HG02938 (cell line): ENCODE data around the gene TNFRSF21.
"Not testable (repeated sequence)": the region's sequence is repeated elsewhere in the genome, so short reads cannot be mapped to it uniquely, and the experiment has no call there.

ENCODE experiments used
- ATAC-seq: cut with Tn5 transposase; IDR thresholded peaks from one replicate; pipeline ENCODE4 v1.9.1; 2021; ENCODE audit warnings: mild to moderate bottlenecking, moderate library complexity; ENCODE audit not compliant: unreplicated experiment

TNFRSF21 gene

DNA sequence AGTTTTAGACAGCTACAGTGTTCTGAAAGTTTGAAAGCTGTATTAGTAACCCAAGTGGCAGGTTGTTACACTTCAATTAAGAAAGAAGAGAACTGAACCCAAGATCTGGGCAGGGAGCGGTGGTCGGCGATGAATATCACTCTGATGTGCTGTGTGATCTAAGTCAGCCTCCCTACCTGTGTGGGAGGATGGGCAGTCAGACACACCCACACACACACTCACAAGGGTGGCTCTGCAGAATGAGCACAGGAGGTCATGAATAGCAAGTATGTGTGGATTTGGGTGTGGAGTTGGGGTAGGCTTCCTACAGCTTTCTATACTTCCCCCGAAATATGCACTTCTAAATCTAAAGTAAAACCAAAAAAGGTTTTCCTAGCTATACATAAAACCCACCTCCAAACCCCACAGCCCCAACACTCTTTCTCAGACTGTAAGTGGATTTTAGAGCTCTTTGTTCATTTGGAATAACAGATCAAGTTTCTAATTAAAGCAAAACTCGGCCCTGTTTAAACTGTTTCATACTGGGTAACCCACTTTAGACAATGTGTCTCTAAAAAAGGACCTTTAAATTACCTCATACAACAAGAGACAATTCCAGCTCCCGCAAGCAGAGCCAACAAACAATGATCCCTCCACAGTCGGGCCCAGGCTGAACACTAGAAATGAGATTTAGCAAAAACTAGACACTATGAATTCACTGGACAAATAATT, 19.4 kb downstream of the TNFRSF21 start:
- ATAC-seq: no peak

DNA sequence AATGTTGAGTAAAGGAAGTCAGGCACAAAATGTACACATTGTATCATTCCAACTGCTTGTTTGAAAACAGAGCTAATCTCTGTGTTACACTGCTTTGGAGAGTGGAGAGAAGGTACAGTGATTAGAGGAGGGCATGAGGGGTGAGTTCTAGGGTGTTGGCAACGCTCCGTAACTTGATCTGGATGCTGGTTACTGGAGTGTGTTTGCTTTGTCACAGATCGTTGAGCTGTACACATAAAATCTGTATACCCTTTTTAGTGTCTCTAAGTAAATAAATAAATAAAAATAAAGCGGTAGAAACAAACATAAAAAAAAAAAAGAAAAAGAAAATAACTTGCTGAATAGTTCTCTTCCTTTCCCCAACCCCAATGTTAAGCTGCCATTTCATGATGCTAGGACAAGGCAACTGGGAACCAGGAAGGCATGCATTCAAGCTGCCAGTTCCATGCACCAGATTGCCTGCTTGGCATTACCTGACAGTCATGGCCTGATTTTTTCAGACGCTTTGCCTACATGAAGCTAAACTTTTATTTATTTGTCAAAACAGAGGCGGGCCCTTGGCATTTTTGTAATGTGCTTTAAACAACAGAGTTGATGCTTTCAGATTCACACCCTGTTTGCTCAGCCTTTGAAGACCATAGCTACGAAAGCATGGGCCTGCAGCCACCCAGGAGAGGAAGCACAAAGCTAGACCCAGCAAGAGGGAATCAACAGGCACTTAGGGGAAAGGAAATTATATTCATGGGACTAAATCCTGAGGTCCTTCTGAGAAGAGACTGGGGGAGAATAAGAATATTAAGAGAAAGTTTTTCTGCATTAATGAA, 21.2 kb downstream of the TNFRSF21 start:
- no peak for ATAC-seq

DNA sequence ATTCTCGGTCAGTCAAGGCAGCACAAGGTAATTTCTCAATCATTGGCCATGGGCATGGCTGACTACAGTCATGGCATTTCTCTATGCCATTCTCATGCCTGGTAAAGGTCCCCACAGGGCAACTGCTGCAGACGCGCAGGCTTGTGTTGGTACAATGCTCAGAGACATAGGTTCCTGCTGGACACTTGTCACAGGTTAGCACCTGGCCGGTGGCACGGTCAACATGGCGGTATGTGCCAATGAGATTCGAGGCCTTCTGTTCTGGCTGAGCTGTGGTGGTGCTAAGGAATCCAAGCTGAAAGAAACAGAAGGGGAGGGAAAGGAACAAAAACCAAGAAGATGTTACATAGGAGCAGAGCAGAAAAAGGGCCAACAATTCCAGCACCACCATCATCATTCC, 23.4 kb downstream of the TNFRSF21 start:
- no peak for ATAC-seq

GRCh38 chr6:47283993-47284392, 25.7 kb downstream of the TNFRSF21 start:
- ATAC-seq: no peak

DNA sequence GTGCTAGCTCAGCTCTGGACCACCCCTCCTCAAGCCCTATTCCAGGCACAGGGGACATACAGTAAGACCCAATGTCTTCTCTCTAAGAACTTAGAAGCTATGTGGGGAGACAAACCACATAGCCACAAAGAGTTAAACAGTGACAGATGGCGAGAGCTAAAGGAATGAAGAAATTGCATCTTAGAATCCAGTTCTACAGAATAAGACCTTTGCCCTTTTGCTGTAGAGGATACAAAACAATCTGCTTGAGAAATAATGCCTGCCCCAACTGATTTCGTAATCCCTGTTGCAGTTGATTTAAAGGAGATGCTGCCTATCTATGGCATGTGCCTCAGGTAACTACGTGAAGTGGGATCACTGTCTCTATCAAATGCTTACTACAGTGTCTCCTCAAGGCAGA, 31.2 kb downstream of the TNFRSF21 start:
- no peak for ATAC-seq

DNA sequence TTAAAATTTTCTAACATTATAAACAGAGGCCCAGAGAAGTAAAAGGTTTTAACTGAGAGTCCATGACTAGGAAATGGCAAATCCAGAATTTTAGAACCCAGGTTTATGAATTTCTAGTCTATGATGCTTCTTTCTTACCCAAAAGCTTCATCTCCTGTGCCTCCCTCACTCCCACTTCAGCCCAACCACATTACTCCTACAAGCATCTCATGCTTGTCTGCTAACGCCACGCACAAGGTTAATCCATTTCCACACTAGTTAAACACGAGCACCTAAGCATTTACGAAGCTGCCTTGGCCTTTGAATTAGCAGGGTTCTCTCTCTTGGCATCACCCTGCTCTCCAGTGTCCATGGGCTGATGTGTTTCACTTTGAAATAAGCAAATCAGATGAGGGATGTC, 32.0 kb downstream of the TNFRSF21 start:
- ATAC-seq: no peak

- ATAC-seq: no peak
Measured at GRCh38 chr6:47276377-47276776, 33.3 kb downstream of the TNFRSF21 start.

- ATAC-seq: no peak
Measured at GRCh38 chr6:47275640-47276039, 34.1 kb downstream of the TNFRSF21 start.

GRCh38 chr6:47275132-47275531, 34.6 kb downstream of the TNFRSF21 start:
- ATAC-seq: not testable (repeated sequence)

DNA sequence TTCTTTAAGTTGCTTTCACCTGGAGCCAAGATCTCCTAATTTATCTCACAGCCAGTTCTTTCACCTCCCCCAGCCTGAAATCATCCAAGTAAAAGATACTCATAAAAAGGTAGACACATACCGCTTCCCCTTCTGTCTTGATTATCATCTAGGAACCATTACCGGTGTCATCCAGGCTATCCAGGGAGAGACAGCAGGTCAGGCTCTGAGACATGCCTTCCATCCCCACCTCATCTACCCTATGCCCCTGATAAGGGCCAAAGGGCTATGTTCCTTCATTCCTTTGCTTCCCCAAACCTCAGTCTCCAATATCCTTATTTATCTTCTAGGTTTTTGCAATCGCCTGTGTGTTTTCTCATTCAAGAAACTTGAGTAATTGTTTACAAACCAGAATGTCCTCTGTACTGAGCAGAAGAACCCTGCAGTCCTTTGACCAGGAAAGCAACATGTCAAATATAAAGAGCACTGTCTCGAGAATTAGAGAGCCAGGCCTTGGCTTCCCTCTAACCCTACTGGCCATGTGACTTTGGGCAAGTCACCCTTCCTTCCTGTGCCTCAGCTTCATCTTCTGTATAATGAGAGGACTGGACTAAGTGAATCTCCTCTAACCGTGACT, 41.0 kb downstream of the TNFRSF21 start:
- ATAC-seq: no peak

DNA sequence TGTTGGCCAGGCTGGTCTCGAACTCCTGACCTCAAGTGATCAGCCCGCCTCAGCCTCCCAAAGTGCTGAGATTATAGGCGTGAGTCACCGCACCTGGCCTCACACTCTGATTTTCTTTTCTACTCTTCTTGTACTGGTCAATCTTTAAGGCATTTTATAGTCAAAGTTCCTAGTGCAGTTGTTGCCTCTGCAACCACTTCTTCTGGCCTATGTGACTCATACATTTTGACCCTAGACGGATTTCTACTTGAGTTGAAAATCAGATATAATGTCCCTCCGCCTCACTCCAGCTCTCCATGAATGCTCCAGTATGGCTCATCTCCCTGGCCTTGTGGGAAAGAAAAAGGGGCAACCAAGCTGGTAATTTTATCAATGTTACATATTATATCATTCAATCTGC, 42.4 kb downstream of the TNFRSF21 start:
- ATAC-seq: no peak

- ATAC-seq: no peak
Measured at GRCh38 chr6:47265971-47266370, 43.7 kb downstream of the TNFRSF21 start.

- ATAC-seq: no peak
Measured at GRCh38 chr6:47264775-47265184, 44.9 kb downstream of the TNFRSF21 start.

- ATAC-seq: no peak
Measured at GRCh38 chr6:47263268-47263667, 46.4 kb downstream of the TNFRSF21 start.

DNA sequence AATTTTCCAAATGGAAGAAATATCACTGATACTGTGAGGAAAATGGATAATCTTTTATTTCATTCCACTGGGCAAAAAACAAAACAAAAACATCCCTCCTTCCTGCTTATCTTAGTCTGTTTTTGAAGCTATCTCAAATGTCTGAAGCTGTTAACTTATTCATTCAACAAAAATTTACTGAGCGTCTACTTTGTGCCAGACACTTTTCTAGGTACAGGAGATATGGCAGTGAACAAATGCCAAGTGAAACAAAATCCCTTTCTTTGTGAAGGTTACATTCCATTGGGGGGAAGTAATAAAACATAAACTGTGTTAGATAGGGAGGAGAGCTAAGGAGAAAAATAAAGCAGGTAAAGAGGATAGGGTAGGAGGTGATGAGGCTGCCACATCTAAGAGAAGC, 47.5 kb downstream of the TNFRSF21 start:
- ATAC-seq: no peak

DNA sequence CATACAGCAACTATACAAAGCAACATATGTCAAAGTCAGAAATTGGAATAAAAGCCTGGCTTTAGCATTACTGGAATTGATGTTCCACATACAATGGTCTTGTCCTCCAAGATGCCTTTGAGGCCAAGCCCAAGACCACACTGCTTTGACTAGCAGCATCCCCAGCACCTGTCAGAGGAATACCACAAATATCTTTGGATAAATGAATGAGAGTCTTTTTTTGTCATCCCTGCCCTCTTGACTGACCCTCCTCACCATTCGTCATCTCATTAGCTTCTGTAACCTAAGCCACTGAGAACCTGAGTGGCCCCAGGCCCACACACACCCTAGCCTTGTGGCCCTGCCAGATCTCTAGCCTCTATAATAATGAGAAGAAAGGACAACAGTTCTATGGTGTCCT, 48.5 kb downstream of the TNFRSF21 start:
- ATAC-seq: no peak

DNA sequence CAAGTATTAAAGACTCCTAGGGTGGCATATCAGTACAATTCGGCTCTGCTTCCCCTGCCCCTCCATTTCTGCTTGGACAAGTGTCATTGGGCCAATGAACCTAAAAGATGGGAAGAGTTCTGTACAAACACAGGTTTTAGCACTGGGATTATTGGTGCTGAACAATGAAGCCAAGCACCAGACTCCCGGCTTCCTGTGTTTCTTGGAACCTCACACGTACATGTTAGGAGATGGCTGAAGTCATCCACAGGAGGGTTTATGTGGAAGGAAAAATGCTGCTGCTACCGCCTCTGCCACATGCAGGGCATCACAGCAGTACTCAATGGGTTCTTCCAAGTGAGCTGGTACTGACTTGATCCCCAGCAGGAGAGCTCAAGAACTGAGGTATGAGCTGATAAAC, 49.7 kb downstream of the TNFRSF21 start:
- no peak for ATAC-seq

DNA sequence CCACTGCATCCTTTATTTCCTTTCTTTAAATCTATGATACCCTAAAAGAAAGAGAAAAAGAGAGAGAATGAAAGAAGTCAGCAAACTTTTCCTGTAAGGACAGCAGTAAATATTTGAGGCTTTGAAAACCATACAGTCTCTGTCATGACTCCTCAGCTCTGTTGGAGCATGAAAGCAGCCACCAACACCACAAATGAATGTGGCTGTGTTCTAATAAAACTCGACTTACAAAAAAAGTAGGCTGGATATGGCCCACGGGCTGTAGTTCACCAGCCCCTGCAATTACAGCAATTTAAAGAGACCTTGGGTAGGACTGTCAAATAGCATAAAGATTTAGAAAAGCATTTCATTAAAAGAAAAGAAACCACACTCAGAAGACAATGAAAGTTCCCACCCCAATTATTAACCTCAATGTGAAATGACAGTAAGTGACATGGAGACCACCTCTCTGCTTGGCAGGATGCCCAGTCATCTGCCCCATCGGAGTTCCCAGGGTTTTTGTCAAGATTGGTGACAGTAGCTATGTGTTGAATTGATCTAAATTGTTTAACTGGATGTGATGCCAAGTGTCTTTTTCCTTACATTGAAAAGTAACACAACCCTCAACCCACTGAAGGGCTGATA, 50.9 kb downstream of the TNFRSF21 start:
- ATAC-seq: no peak

- no peak for ATAC-seq
Measured at GRCh38 chr6:47256981-47257730, 52.5 kb downstream of the TNFRSF21 start.

DNA sequence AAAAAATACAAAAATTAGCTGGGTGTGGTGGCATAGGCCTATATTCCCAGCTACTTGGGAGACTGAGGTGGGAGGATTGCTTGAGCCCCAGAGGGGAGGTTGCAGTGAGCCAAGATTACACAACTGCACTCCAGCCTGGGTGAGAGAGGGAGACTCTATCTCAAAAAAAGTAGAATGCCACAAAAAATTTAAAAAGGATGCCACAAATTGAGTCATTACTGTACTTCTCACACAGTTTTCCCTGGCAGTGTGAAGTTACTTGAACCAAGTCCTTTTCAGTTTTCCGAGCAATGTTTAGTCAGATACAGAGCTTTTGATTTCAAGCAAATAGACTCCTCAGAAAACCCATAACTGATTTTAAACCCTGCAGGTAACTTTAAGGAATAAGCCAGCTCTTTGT, 53.3 kb downstream of the TNFRSF21 start:
- ATAC-seq: no peak

DNA sequence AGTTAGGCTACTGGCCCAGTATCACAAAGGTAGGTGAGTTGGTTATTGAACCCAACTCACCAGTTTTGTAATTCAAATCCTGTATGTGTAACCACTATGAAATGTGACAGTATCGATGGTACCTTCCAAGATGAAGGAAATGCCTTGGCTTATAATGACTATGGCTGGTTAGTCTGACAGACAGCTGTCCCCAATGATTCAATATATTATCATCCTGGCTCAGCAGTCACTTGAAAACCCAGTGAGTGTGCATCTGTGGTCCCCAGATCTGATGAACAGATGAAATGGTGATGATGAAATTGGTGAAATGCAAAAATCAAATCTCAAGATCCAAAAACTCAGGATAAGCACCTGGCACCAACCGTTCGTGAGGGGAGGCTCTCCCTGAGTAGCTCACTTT, 54.8 kb downstream of the TNFRSF21 start:
- ATAC-seq: no peak
